ENCODE results near the gene BRAT1.

BRAT1 gene

DNA sequence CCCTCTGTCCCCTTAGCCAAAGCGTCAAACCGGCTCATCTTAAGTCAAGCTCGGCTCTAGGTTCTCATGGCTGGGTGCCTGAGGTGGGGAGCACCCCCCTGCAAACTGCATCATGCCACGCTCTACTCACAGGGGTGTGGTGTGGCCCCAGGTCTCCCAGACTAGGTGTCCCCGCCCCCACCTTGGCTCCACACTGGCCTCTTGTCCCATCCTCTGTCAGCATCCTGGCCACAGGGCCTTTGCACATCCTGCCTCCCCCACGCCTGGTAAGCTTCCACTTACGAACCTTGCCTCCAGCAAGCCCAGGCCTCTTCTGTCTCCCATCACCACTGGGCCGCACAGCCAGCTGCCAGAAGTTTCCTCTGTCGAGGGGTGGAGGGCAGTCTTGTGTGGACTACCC lies 58.9 kb downstream of the BRAT1 start:
- Histone ChIP-seq H3K27me3 (ENCODE audit: insufficient read depth, low read length, poor library complexity, severe bottlenecking) (no peaks in the 10 kb centered on the region), H3K4me2 (ENCODE audit: low read depth, low read length, poor library complexity, severe bottlenecking) (no peak overlapping the region), H3K9ac (ENCODE audit: low read depth, low read length, poor library complexity, severe bottlenecking) (no peak overlapping the region), H3K36me3 (ENCODE audit: insufficient read depth, low read length) (no peaks in the 10 kb centered on the region), H3K4me3 (ENCODE audit: low read length, poor library complexity, severe bottlenecking) (no peak overlapping the region), H3F3A (ENCODE audit: low read depth) (no peaks in the 10 kb centered on the region), H3K9me2 (replicated peaks; ENCODE audit: low read depth, low read length) (no peaks in the 10 kb centered on the region), H3K9me3 (ENCODE audit: insufficient read depth, low read depth, low read length) (no peaks in the 10 kb centered on the region), H3K79me2 (ENCODE audit: insufficient read depth, low read length) (no peaks in the 10 kb centered on the region), H4K20me1 (ENCODE audit: insufficient read depth, low read length, poor library complexity, severe bottlenecking) (no peaks in the 10 kb centered on the region), H3K4me1 (ENCODE audit: insufficient read depth, low read length, poor library complexity, severe bottlenecking) (no peaks in the 10 kb centered on the region), H2AFZ (ENCODE audit: low read length) (no peak overlapping the region)
- TF ChIP-seq, protein P1, sequence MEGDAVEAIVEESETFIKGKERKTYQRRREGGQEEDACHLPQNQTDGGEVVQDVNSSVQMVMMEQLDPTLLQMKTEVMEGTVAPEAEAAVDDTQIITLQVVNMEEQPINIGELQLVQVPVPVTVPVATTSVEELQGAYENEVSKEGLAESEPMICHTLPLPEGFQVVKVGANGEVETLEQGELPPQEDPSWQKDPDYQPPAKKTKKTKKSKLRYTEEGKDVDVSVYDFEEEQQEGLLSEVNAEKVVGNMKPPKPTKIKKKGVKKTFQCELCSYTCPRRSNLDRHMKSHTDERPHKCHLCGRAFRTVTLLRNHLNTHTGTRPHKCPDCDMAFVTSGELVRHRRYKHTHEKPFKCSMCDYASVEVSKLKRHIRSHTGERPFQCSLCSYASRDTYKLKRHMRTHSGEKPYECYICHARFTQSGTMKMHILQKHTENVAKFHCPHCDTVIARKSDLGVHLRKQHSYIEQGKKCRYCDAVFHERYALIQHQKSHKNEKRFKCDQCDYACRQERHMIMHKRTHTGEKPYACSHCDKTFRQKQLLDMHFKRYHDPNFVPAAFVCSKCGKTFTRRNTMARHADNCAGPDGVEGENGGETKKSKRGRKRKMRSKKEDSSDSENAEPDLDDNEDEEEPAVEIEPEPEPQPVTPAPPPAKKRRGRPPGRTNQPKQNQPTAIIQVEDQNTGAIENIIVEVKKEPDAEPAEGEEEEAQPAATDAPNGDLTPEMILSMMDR (conservative IDR thresholded peaks at IDR 0.05; ENCODE audit: low read length) = no peak
- TF ChIP-seq EZH2phosphoT487 (IDR thresholded peaks at IDR 0.05; ENCODE audit: borderline replicate concordance) = no peak

DNA sequence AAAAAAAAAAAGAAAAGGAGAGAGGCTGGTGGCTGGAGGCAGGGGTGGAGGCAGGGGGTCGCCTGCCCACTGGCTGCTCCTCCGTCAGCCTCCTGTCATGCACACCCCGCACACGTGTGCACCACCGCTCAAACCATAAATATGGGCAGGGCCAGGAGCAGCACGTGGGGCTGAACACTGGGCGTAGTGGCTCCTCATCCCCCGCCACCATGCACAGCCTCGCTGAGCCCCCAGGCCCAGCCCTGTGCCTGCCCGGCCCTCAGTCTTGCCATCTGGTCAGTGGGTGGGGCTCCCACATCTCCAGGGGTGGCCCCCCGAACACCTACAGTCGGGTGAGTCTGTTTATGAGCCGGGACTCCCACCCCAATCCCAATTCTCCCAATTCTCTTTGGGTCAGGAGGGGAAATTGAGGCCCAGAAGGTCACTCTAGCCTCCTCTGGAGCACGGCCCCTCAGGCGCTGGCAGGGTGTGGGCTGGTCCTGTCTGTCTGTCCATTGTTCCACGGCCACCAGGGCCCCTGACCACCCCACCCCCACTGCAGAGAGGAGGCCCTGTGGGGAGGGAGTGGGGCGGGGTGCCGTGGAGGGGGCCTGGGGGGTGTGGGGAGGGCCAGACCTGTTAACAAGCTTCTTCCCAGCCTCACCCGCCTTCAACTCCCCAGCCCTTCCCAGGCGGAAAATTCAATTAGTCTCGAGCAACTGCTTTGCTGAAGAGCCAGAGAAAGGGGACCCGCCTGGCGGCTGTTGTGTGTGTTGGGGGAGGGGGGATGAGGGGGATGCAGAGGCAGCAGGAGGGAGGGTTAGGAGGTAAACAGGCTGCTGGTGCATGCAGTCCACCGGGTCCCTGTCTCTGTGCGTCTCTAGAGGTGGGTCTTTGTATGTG lies 59.7 kb downstream of the BRAT1 start:
- Histone ChIP-seq H3K27me3 (ENCODE audit: insufficient read depth, low read length, poor library complexity, severe bottlenecking) (no peaks in the 10 kb centered on the region), H3F3A (ENCODE audit: low read depth) (no peaks in the 10 kb centered on the region), H4K20me1 (ENCODE audit: insufficient read depth, low read length, poor library complexity, severe bottlenecking) (no peaks in the 10 kb centered on the region), H3K36me3 (ENCODE audit: insufficient read depth, low read length) (no peaks in the 10 kb centered on the region), H2AFZ (ENCODE audit: low read length) (no peak overlapping the region), H3K9ac (ENCODE audit: low read depth, low read length, poor library complexity, severe bottlenecking) (no peak overlapping the region), H3K4me1 (ENCODE audit: insufficient read depth, low read length, poor library complexity, severe bottlenecking) (no peaks in the 10 kb centered on the region), H3K9me3 (ENCODE audit: insufficient read depth, low read depth, low read length) (no peaks in the 10 kb centered on the region), H3K4me3 (ENCODE audit: low read length, poor library complexity, severe bottlenecking) (no peak overlapping the region), H3K4me2 (ENCODE audit: low read depth, low read length, poor library complexity, severe bottlenecking) (no peak overlapping the region), H3K79me2 (ENCODE audit: insufficient read depth, low read length) (no peaks in the 10 kb centered on the region), H3K9me2 (replicated peaks; ENCODE audit: low read depth, low read length) (no peaks in the 10 kb centered on the region)
- TF ChIP-seq EZH2phosphoT487 (IDR thresholded peaks at IDR 0.05; ENCODE audit: borderline replicate concordance) = no peak
- TF ChIP-seq, protein P1 (conservative IDR thresholded peaks at IDR 0.05; ENCODE audit: low read length) = no peak

DNA sequence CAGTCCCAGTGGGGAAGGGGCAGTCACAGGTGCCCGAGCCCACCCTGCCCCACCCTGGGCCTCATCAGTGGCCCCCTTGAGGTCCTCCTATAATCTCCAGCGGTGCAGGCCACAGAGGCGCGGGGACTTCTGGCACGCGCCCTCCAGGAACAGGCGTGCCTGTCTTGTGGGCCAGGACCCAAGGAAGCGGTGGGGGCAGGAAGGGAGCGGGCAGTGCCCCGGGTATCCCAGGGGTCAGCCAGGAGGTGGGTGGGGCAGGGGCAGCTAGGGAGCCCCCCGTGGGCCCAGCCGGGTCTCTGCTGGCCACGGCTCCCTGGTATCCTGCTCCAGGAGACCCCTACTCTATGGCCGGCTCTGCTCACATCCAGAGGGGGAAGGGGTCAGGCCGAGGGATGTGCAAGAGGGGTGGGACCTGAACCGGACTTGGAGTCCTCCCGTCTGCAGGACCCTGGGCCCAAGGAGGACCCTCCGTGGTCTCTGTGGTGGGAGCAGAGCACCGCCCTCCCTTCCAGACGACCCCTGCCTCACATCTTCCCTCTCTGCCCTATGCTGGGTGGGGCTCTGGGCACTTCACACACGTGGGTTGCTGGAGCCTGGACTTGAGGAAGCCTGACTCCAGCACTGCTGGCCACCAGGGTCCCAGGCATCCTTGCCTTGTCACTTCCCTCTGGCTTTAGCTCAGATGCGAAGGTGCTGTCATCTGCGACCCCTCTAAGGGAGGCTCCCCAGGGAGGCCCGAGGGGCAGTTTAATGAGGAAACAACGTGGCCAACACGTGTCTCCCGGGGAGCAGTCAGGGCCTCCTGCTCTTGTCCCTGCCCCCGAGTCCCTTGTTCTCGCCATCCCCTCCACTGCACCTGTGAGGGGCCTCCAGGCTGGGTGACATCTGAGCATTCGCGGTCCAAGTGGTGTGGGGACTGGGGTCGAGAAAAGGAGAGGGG lies 60.9 kb downstream of the BRAT1 start:
- Histone ChIP-seq H3F3A (ENCODE audit: low read depth) (no peaks in the 10 kb centered on the region), H3K4me2 (ENCODE audit: low read depth, low read length, poor library complexity, severe bottlenecking) (no peak overlapping the region), H3K9ac (ENCODE audit: low read depth, low read length, poor library complexity, severe bottlenecking) (no peak overlapping the region), H3K9me2 (replicated peaks; ENCODE audit: low read depth, low read length) (no peaks in the 10 kb centered on the region), H4K20me1 (ENCODE audit: insufficient read depth, low read length, poor library complexity, severe bottlenecking) (no peaks in the 10 kb centered on the region), H2AFZ (ENCODE audit: low read length) (no peak overlapping the region), H3K4me1 (ENCODE audit: insufficient read depth, low read length, poor library complexity, severe bottlenecking) (no peaks in the 10 kb centered on the region), H3K9me3 (ENCODE audit: insufficient read depth, low read depth, low read length) (no peaks in the 10 kb centered on the region), H3K4me3 (ENCODE audit: low read length, poor library complexity, severe bottlenecking) (no peak overlapping the region), H3K27me3 (ENCODE audit: insufficient read depth, low read length, poor library complexity, severe bottlenecking) (no peaks in the 10 kb centered on the region), H3K36me3 (ENCODE audit: insufficient read depth, low read length) (no peaks in the 10 kb centered on the region), H3K79me2 (ENCODE audit: insufficient read depth, low read length) (no peaks in the 10 kb centered on the region)
- TF ChIP-seq, protein P1 (conservative IDR thresholded peaks at IDR 0.05; ENCODE audit: low read length) = no peak
- TF ChIP-seq EZH2phosphoT487 (IDR thresholded peaks at IDR 0.05; ENCODE audit: borderline replicate concordance) = no peak

All from Loucy (cell line).